GM19193 (cell line): ENCODE data around the gene CASP2.

Source experiments
- POLR2A ChIP-seq: IDR thresholded peaks from 4 replicates; pipeline ENCODE4 v1.6.1; 2011; ENCODE audit not compliant: insufficient read depth, insufficient read length; ENCODE audit errors: extremely low read depth

Gene CASP2

DNA sequence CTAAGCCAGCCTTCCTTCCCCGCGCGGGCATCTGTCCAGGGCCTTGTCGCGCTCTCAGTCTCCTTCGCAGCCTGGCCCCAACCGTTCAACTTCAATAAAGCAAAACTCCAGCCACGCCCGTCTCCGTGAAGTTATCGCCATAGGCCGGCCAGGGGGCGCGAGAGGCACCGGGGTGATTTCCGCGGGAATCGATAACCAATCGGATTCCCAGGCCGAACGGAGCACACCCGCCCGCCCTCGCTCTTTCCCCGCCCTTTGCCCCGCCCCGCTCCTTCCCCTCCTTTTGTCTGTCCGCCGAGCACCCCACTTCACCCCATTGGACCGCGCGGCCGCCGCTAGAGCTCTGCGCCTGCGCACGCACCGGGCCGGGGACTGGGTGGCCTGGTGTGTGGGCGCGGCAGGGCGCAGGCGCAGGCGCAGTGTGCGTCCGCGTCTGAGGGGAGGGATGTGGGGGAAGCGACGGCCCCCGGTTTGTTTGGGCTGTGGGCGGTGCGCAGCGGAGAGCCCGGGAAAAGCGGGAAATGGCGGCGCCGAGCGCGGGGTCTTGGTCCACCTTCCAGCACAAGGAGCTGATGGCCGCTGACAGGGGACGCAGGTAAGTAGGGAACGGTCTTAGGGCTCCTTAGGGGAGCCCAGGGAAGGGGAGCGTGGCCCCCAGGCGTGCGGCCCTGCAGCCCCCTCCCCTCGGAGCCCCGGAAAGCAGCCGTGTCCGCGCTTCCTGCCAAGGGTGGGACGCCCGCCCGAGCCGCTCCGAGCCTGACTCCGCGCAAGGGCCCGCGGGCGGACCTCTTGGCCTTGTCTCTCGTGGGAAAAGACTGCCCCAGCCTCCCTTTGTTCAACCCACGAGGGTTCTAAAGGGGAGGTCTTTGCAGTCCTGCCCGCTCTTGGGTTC is at the start of gene CASP2:
Gene CASP2, plus strand, starts transcription at position 417 of the 892 bp plus-strand sequence. Its CDS starts 105 bp downstream, at position 522.
- peak; percentile 84 for TF ChIP-seq POLR2A

DNA sequence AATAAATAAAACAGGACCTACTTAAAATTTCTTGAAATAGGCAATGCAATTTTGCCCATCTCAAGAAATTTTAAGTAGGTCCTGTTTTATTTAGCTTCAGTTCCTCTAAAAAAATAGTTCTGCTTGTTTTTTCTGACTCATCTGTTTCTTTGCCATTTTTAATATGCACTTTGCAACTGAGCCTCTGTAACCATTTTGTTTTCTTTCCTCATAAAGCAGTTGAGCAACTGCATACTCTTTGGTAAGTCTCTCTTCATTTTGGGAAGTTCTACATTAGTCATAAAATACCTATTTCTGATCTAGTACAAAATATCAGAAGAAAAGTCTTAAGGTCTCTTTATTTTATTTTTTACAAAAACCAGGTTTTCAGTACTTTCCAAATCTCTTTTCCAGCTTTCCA is 48.3 kb upstream of the CASP2 start:
- TF ChIP-seq POLR2A: no peak

DNA sequence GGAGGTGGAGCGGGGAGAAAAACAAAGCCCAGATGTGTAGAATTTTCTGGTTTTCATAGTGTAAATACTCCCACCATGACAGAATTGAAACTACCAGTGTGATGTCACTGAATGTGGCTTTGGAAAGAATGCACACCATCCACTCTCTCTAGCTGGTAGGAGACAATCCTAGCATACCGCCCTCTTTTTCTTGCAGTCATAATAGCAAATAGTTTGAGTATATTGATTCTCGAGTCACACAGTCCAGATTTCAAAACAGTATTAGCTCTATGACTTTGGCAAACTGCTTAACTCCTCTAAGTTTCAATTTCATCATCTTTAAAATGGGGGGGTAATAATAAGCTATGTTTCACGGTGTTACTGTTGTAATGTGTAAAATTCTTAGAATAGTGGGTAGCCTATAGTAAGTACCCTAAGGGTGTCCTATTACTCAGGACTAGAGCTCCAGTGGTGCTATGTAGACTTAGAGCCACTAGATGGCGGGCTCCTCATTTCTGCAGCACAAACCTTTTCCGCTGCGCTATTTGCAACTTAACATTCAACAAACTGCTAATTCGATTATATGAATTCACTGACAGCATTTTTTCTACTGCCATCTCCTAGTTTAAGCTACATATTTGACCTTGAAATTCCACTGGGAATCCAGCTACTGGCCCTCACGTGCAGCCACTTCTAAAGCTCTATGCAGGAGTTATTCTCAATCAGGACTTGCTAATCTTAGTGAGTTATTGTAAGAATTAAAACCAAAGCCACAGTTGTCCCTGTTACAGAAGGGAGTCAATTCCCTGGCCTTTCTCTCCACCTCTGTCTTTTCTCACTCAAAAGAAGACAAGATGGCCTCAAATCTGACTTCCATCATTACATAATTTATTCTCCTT is 47.6 kb upstream of the CASP2 start:
- TF ChIP-seq POLR2A: no peak

DNA sequence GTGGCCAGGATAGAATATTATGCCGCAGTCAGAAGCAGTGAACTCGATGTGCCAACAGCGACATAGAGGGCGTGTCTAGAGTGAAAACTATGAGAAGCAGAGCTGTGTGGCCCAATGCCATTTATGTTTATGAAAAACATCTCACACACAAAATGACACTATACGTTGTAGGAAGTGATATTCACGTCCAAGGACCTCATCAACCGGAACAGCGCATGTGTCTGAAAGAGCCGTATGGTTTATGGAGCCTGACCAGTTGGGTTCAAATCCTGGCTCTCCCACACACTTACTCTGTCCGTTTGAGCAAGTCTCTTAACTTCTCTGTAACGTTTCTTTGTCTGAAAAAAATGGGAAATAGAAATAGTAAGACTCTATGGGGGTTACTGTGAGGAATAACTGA is 45.8 kb upstream of the CASP2 start:
- TF ChIP-seq POLR2A: no peak

DNA sequence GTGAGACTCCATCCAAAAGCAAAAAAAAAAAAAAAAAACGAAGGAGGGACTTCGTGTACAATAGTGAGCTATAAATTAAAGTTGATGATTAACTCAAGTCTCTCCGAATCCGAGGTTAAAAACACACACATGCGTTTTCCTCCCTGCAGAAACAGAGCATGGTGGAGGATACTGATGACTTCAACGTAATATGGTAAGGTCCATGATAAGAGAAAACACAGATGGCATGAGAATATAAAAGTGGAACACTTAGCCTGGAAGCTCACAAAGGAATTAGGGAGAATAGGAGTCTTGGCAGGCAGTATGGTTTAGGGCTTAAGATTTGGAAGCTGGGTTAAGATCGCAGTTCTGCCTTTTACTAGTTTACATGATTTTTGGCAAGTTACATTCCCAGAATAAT is 45.0 kb upstream of the CASP2 start:
- TF ChIP-seq POLR2A: no peak

DNA sequence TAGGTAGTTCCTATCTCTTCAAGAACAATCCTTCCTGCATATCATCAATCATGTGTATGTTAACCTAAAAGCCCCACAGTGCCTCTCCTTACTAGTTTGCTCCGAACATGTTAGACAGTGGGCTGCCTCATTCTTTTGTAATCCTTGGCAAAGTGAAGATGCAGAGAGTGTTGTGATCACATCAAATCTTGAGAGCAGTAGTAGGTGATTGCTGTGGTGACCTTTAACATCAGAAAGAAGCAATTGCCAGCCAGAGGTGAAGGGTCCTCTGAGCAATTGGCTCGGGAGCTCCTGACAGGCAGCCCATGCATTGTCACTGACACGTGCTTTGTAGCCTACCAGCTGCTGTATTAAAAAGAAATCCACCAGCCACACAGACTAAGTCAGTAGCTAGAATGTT is 44.5 kb upstream of the CASP2 start:
- TF ChIP-seq POLR2A: no peak

DNA sequence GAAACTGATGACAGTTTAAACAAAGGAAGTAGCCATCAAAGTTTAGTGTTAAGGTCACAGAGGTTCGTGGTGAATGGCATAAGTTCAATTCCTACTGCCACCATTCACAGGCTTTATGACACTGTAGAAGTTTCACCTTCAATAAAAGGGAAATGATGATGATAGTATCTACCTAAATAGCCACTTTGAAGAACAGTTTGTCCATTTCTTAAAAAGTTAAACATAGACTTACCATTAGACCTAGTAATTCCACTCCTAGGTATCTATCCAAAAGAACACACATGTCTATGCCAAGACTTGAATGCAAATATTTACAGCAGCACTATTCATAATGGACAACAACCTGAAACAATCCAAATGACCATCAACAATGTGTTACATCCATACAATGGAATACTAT is 43.8 kb upstream of the CASP2 start:
- TF ChIP-seq POLR2A: no peak

DNA sequence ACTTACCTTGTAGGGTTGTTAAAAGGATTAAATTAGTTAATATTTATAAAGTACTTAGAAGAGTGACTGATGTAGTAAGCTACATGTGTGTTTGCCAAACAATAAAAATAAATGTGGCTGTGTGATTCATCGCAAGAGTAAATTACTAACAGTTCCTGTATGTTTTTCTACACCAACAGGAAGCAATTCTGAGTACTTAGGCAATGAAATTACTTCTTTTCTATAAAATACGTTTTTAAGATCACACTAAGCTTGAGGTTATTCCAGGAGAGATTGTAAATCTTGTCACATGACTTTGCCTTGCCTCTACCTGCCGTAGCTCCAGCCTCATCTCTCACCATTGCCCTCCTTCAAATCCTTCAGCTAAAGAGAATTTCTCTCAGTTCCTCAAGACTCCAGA is 43.0 kb upstream of the CASP2 start:
- no peak for TF ChIP-seq POLR2A

DNA sequence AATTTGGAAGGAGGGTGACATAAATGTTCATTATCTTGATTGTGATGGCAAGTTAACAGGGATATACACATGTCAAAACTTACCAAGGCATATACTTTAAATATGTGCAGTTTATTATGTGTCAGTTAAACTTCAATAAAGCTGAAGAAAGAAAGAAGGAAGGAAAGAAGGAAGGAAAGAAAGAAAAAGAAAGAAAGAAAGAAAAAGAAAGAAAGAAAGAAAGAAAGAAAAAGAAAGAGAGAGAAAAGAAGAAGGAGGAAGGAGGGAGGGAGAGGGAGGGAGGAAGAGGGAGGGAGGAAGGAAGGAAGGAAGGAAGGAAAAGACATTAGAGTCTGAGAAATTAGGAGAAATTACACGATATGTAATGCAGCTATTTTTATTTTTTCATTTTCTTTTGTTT is 40.8 kb upstream of the CASP2 start:
- TF ChIP-seq POLR2A: no peak

DNA sequence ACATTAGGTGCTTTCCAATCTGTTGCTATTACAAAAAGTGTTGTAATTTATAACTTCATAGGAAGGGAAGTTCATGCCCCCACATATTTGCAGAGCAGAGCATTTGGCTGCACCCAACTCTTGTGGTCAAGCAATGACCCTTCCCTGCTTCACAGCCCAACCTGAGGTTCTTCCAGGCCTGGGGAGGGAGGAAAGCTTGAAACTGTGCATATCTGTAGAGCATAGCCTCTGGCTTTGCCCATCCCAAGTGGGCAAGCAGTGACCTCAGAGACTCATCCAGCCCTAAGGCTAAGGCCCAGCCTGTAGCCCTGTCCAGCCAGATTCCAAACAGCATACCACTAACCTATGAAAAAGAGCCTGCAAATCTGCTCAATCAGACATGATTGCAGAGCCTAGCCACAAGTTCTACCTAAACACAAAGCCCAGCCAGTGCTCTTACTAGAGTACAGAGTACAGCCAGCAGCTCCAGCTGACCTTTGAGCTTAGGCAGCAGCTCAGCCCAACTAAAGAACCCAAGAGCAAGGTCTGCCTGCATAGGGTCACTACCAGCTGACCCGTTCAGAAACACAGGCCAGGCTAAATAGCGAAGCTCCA is 39.3 kb upstream of the CASP2 start:
- no peak for TF ChIP-seq POLR2A

DNA sequence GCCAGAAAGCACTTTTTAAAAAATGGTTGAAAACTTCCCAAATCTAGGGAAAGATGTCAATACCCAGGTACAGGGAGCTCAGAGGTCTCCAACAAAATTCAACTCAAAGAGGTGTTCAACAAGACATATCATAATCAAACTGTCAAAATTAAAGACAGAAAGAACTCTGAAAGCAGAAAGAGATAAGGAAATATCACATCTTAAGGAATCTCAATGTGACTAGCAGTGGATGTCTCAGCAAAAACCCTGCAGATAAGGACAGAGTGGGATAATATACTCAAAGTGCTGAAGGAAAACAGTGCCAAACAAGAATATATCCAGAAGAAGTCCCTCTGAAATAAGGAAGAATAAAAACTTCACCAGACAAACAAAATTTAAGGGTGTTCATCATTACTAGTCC is 38.0 kb upstream of the CASP2 start:
- no peak for TF ChIP-seq POLR2A

DNA sequence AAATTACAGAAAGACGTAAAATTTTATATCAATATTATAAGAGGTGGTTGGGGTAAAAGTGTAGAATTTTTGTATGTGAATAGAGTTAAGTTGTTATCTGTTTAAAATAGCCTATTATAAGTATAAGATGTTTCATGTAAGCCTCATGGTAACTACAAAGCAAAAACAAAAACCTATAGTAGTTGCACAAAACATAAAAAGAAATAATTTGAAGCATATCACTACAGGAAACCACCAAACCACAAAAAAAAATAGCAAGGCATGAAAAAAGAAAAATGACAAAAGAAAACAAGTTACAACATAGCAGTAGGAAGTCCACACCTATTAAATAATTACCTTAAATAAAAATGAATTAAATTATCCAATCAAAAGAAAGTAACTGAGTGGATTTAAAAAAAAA is 37.3 kb upstream of the CASP2 start:
- no peak for TF ChIP-seq POLR2A

DNA sequence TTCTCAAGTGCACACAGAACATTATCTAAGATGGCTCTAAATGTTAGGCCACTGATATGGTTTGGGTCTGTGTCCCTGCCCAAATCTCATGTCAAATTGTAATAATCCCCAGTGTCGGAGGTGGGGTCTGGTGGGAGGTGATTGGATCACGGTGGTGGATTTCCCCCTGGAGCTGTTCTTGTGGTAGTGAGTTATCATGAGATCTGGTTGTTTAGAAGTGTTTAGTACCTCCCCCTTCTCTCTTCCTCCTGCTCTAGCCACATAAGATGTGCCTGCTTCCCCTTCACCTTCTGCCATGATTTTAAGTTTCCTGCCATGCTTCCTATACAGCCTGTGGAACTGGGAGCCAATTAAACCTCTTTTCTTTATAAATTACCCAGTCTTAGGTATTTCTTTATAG is 36.1 kb upstream of the CASP2 start:
- no peak for TF ChIP-seq POLR2A

DNA sequence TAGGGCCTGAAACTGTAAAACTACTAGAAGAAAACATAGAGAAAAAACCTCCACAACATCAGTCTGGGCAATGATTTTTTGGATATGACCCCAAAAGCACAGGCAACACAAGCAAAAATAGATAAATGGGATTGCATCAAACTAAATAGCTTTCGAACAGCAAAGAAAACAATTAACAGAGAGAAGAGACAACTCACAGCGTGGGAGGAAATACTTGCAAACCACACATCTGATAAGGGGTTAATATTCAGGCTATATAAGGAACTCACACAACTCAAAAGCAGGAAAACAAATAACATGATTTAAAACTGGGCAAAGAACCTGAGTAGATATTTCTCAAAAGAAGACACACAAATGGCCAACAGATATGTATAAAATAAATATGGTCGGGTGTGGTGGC is 32.6 kb upstream of the CASP2 start:
- no peak for TF ChIP-seq POLR2A

DNA sequence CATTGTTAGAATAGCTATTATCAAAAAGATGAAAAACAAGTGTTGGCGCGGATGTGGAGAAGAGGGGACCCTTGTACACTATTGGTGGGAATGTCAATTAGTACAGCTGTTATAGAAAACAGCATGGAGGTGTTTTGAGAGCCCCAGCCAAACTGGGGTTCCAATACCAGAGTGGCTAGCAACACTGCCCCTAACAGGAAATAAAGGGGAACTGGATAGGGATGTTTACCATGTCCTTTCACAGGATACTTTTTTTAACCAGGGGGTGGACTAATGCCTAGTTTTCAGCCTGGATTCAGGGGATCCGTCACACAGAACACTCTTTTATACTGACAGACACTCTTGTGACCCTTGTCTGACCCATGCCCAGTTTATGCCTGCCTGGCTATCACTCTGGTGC is 31.8 kb upstream of the CASP2 start:
- no peak for TF ChIP-seq POLR2A
